ENCODE measurements around the gene OIP5. TPM values are rescaled to one million over a fixed set of nuclear protein-coding genes. Genes with fewer than 3 reads are reported as not detected.
A peak's percentile ranks its signal among the peaks of the same experiment; 100 is the strongest.

The OIP5 gene
- total and polyA plus RNA-seq, 9 of the 15 experiments (the other 6 are each of a cell fraction or from before 2014, with no cell fraction given) = 8.3 to 54.8 (median 35.3) TPM

- TF ChIP-seq GMEB1 (CRISPR knock-in tag; IDR thresholded peaks at IDR 0.05) (0 out of 2 replicates have a peak, but pooled peaks have one; percentile 25), JUND (IDR thresholded peaks at IDR 0.05; ENCODE audit: borderline replicate concordance, low read depth, low read length) (peak; percentile 33; the same call in 1 of the 2 replicates), JUND (tag; IDR thresholded peaks at IDR 0.05; ENCODE audit: borderline replicate concordance, low read depth, low read length) (peak; percentile 38; the same call in 1 of the 3 replicates), CAMTA2 (CRISPR knock-in tag; conservative IDR thresholded peaks at IDR 0.05) (no peak), ZNF143 (CRISPR knock-in tag; IDR thresholded peaks at IDR 0.05) (no peak), SOX6 (IDR thresholded peaks at IDR 0.05) (peak; percentile 82; the same call in 1 of the 2 replicates)
These were observed 55.6 kb downstream of the OIP5 start (continued) for GRCh38 chr15:41276831-41277230.

GRCh38 chr15:41269887-41270286 is 62.5 kb downstream of the OIP5 start:
- Histone ChIP-seq H2AFZ (ENCODE audit: low read depth, low read length) (no peak overlapping the region), H3K27ac (ENCODE audit: extremely low read depth, low read depth, low read length) (no peak overlapping the region), H3K79me2 (ENCODE audit: control insufficient read depth, insufficient read depth, low read length) (no peaks in the 10 kb centered on the region), H3K9me3 (replicated peaks; ENCODE audit: control insufficient read depth, insufficient read depth, low read depth, low read length) (no peaks in the 10 kb centered on the region), H3K9me1 (ENCODE audit: control insufficient read depth, insufficient read depth, low read length) (no peaks in the 10 kb centered on the region), H3K4me2 (ENCODE audit: insufficient read depth, low read length) (no peak overlapping the region), H3K27me3 (ENCODE audit: control insufficient read depth in 2 of 2, insufficient read depth in 2 of 2, low read length in 2 of 2) (no peaks in the 10 kb centered on the region), H4K20me1 (replicated peaks; ENCODE audit: control insufficient read depth, insufficient read depth, low read length) (no peaks in the 10 kb centered on the region), H3K9ac (ENCODE audit: insufficient read depth in 1 of 2, low read depth in 2 of 2, low read length in 2 of 2) (no peak overlapping the region), H3K36me3 (ENCODE audit: control insufficient read depth, insufficient read depth, low read length) (peaks cover 39% of the 10 kb centered on the region), H3K4me3 (no peak overlapping the region), H3K4me1 (replicated peaks in 1 of 2; ENCODE audit: control insufficient read depth in 2 of 2, insufficient read depth in 2 of 2, low read length in 2 of 2) (no peaks in the 10 kb centered on the region)
- in situ Hi-C loops (cut with MboI) = no loop called here
- TF ChIP-seq NR4A1 (CRISPR knock-in tag; IDR thresholded peaks at IDR 0.05) (no peak), NR4A1 (tag; IDR thresholded peaks at IDR 0.05) (no peak), ZNF609 (CRISPR knock-in tag; IDR thresholded peaks at IDR 0.05; ENCODE audit: borderline replicate concordance) (no peak), RHOXF2B (CRISPR knock-in tag; conservative IDR thresholded peaks at IDR 0.05) (no peak), ZNF263 (CRISPR knock-in tag; IDR thresholded peaks at IDR 0.05; ENCODE audit: borderline replicate concordance) (no peak), ZNF408 (CRISPR knock-in tag; IDR thresholded peaks at IDR 0.05; ENCODE audit: low read depth) (no peak)
- intact Hi-C loops (cut with micrococcal nuclease) = no loop called here
- WGBS (ENCODE audit: insufficient coverage, low coverage, missing lambda C conversion rate) = 67% methylated on average over 2 of the region's 2 CpGs
- DNase-seq (ENCODE audit: extremely low read depth in 1 of 4, low spot score in 3 of 4) (no peak), ATAC-seq (no peak), FAIRE-seq (no peak)
- ChIA-PET POLR2A (interaction anchor here (2.0 kb wide), 1 partner anchor 14 kb away, joined by 7 read pairs; no protein-coding TSS in a partner anchor), CTCF (ENCODE audit: low intra/inter-chr PET ratio) (no interaction called here)
- no TSS peak for BruUV-seq (replicated peaks)

Data from K562 (cell line).